Natural killer cell (primary cell): ENCODE results near the gene TCFL5. TPM values are rescaled to one million over a fixed set of nuclear protein-coding genes. Genes with fewer than 3 reads are reported as not detected.

Source experiments
- ATAC-seq, 3 donors: fragments of 150-1000 bp in 2 of 3; fragments of 200-7000 bp in 1 of 3; cut with Tn5 transposase; 1 replicate in 1 of 3; 2 replicates in 2 of 3; pipeline ENCODE4 v1.10.0; 2021; ENCODE audit warnings: mild to moderate bottlenecking in 2 of 3, moderate library complexity in 2 of 3
- DNase-seq, 2 donors: peaks; one replicate each; pipeline versions ENCODE4 v3.0.0 to v3.0.0-alpha.2; 2013 to 2021; ENCODE audit warnings: mixed read lengths in 1 of 2
- H3K27ac ChIP-seq: one replicate; pipeline ENCODE4 v1.5.1; 2013; ENCODE audit warnings: mild to moderate bottlenecking, low read length
- H3K27me3 ChIP-seq: one replicate; pipeline ENCODE4 v1.6.1; 2013; ENCODE audit warnings: low read length; ENCODE audit not compliant: control insufficient read depth, insufficient read depth
- H3K36me3 ChIP-seq: one replicate; pipeline ENCODE4 v1.6.1; 2013; ENCODE audit warnings: low read length; ENCODE audit not compliant: control insufficient read depth, insufficient read depth
- H3K4me1 ChIP-seq: one replicate; pipeline ENCODE4 v1.6.1; 2013; ENCODE audit warnings: low read length; ENCODE audit not compliant: control insufficient read depth, insufficient read depth
- H3K4me3 ChIP-seq: one replicate; pipeline ENCODE4 v1.5.1; 2013; ENCODE audit warnings: low read length
- H3K9me3 ChIP-seq: one replicate; pipeline ENCODE4 v1.6.1; 2013; ENCODE audit warnings: low read length; ENCODE audit not compliant: control insufficient read depth, insufficient read depth
- H3K27ac Mint-ChIP-seq, 2 donors: one replicate each; pipeline ENCODE4 v1.8.0; 2022; ENCODE audit warnings: mild to moderate bottlenecking in 2 of 2, mixed read lengths in 2 of 2, moderate library complexity in 1 of 2
- H3K27me3 Mint-ChIP-seq, 2 donors: one replicate each; pipeline ENCODE4 v1.8.0; 2022; ENCODE audit warnings: low read depth in 2 of 2, mixed read lengths in 2 of 2
- H3K36me3 Mint-ChIP-seq: one replicate; pipeline ENCODE4 v1.8.0; 2022; ENCODE audit warnings: mixed read lengths
- H3K4me1 Mint-ChIP-seq, 2 donors: one replicate each; pipeline ENCODE4 v1.8.0; 2022; ENCODE audit warnings: mixed read lengths in 2 of 2
- H3K4me3 Mint-ChIP-seq: one replicate; pipeline ENCODE4 v1.8.0; 2022; ENCODE audit warnings: mild to moderate bottlenecking, moderate library complexity, mixed read lengths
- H3K9me3 Mint-ChIP-seq, 2 donors: one replicate each; pipeline ENCODE4 v1.8.0; 2022; ENCODE audit warnings: mixed read lengths in 2 of 2
- WGBS: methylation state at CpG from one replicate; pipeline ENCODE4 v1.1.7; 2013; ENCODE audit warnings: missing lambda C conversion rate; ENCODE audit not compliant: insufficient coverage; 5-methylcytosine and 5-hydroxymethylcytosine counted together
- intact Hi-C: fragments of 100-400 bp; cut with micrococcal nuclease; formaldehyde crosslinking; loops from one replicate; pipeline ENCODE4 v1.14.2; 2022
- total RNA-seq, 4 donors: library from RNA; stranded (reverse); fragments of 120-200 nt in 1 of 4; gene quantifications; one replicate each; pipeline versions ENCODE4 v1.2.3 to v1.2.4, GENCODE V29; 2013 to 2022
- TF ChIP-seq, protein P1 (sequence below): fragments of 200-600 bp; IDR thresholded peaks from one replicate; pipeline ENCODE4 v1.8.0; 2022; ENCODE audit warnings: antibody characterized with exemption

Gene TCFL5
- total RNA-seq, 3 donors from 2014 or later (not counting 1 experiment from before 2014, with no cell fraction given), result 5.1 to 8.0 (median 6.4) TPM

DNA sequence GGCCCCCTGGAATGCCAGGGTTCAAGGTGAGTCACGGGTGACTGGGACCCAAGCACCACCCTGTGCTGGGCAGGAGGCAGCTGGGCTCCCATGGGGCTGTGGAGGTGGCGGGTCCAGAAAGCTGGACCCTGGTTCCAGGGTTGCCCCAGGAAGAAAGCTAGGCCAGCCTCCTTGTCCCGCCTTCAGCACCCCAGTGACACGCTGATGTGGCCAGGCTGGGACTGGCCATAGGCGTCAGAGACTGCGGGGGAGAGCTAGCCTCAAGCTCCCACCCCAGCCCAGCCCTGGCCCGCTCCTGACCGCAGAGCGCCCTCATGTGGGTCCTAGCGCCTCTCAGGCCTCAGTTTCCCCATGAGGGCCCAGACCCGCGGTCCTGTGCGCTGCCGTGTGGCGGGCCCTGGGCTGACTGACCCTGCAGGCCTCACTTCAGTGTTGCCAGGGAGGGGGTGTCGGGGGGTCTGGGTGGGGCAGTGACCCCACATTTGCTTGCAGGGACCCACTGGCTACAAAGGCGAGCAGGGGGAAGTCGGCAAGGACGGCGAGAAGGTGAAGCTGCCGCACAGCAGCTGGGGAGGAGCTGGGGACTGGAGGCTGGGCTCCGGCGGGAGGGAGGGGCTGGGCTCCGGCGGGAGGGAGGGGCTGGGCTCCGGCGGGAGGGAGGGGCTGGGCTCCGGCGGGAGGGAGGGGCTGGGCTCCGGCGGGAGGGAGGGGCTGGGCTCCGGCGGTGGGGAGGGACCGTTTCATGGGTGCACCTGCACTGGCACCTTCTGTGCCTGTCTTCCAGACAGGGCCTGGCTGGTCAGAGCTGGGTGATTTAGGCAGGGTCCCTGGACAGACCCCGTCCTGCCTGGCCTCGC is 36.9 kb downstream of the TCFL5 start:
- DNase-seq, result peak in 1 of 2 donors; percentile 76
- H3K27me3 ChIP-seq, result no peaks in the 10 kb centered on the region
- peaks cover 16% of the 10 kb centered on the region for H3K4me1 ChIP-seq
- ATAC-seq, result peak; percentile 60 to 80 (median 75)
- no peaks in the 10 kb centered on the region for H3K4me1 Mint-ChIP-seq
- H3K36me3 Mint-ChIP-seq, result no peaks in the 10 kb centered on the region
- no peaks in the 10 kb centered on the region for H3K9me3 Mint-ChIP-seq
- no peaks in the 10 kb centered on the region for H3K9me3 ChIP-seq
- TF ChIP-seq, protein P1, sequence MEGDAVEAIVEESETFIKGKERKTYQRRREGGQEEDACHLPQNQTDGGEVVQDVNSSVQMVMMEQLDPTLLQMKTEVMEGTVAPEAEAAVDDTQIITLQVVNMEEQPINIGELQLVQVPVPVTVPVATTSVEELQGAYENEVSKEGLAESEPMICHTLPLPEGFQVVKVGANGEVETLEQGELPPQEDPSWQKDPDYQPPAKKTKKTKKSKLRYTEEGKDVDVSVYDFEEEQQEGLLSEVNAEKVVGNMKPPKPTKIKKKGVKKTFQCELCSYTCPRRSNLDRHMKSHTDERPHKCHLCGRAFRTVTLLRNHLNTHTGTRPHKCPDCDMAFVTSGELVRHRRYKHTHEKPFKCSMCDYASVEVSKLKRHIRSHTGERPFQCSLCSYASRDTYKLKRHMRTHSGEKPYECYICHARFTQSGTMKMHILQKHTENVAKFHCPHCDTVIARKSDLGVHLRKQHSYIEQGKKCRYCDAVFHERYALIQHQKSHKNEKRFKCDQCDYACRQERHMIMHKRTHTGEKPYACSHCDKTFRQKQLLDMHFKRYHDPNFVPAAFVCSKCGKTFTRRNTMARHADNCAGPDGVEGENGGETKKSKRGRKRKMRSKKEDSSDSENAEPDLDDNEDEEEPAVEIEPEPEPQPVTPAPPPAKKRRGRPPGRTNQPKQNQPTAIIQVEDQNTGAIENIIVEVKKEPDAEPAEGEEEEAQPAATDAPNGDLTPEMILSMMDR, result no peak
- intact Hi-C loops, result no loop called here
- no peak overlapping the region for H3K27ac ChIP-seq
- no peak overlapping the region for H3K4me3 Mint-ChIP-seq
- no peaks in the 10 kb centered on the region for H3K36me3 ChIP-seq
- WGBS, result 37% methylated on average over 28 of the region's 36 CpGs
- H3K27ac Mint-ChIP-seq, result no peak overlapping the region
- H3K4me3 ChIP-seq, result no peak overlapping the region
- peaks cover 0 to 2% of the 10 kb centered on the region in 2 donors for H3K27me3 Mint-ChIP-seq

DNA sequence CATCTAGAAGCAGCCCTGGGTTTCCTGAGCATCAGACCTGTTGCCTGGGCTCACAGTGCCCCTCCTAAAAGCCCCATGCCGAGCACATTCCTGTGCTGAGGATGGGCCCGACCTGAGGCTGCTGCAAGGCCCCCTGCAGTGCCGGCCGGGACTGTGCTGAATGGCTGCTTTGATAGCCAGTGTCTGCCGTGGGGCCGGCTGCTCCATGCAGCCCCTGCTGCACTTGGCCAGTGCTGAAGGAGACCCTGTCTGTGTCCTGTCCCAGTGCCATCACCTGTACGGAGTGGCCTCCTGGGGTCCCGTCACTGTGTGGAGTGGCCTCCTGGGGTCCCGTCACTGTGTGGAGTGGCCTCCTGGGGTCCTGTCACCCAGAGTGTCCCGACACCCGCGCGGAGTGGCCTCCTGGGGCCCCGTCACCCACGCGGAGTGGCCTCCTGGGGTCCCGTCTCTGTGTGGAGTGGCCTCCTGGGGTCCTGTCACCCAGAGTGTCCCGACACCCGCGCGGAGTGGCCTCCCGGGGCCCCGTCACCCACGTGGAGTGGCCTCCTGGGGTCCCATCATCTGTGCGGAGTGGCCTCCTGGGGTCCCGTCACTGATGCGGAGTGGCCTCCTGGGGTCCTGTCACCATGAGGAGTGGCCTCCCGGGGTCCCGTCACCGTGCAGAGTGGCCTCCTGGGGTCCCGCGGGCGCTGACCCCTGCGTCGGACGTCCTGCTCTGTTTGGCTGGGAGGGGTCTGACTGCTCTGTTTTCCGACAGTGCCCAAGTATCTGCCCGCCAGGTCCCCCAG is 37.7 kb downstream of the TCFL5 start:
- TF ChIP-seq, protein P1, result no peak
- Mint-ChIP-seq H3K4me3 (no peak overlapping the region), H3K27me3 (peaks cover 0 to 2% of the 10 kb centered on the region in 2 donors), H3K27ac (no peak overlapping the region), H3K9me3 (no peaks in the 10 kb centered on the region), H3K36me3 (no peaks in the 10 kb centered on the region), H3K4me1 (no peaks in the 10 kb centered on the region)
- Histone ChIP-seq H3K36me3 (no peaks in the 10 kb centered on the region), H3K4me1 (peaks cover 16% of the 10 kb centered on the region), H3K4me3 (no peak overlapping the region), H3K9me3 (no peaks in the 10 kb centered on the region), H3K27ac (no peak overlapping the region), H3K27me3 (peaks cover 2% of the 10 kb centered on the region)
- no peak for ATAC-seq
- no peak for DNase-seq
- intact Hi-C loops, result no loop called here
- WGBS, result 92% methylated on average over 38 of the region's 38 CpGs

GRCh38 chr20:62822788-62823651 is 38.6 kb downstream of the TCFL5 start:
- no peak overlapping the region for H3K27ac Mint-ChIP-seq
- intact Hi-C loops, result no loop called here
- TF ChIP-seq, protein P1, result no peak
- DNase-seq, result peak in 1 of 2 donors; percentile 55
- peaks cover 0 to 6% of the 10 kb centered on the region in 2 donors for H3K27me3 Mint-ChIP-seq
- Histone ChIP-seq H3K27ac (no peak overlapping the region), H3K4me1 (peaks cover 16% of the 10 kb centered on the region), H3K27me3 (peaks cover 9% of the 10 kb centered on the region), H3K4me3 (no peak overlapping the region), H3K36me3 (no peaks in the 10 kb centered on the region), H3K9me3 (no peaks in the 10 kb centered on the region)
- 81% methylated on average over 21 of the region's 24 CpGs for WGBS
- ATAC-seq, result peak in 2 of 3 donors; percentile 28 to 51
- no peaks in the 10 kb centered on the region for H3K36me3 Mint-ChIP-seq
- no peaks in the 10 kb centered on the region for H3K9me3 Mint-ChIP-seq
- no peaks in the 10 kb centered on the region for H3K4me1 Mint-ChIP-seq
- H3K4me3 Mint-ChIP-seq, result no peak overlapping the region
